Measurements from ENCODE around the gene FBXL7.

DNA sequence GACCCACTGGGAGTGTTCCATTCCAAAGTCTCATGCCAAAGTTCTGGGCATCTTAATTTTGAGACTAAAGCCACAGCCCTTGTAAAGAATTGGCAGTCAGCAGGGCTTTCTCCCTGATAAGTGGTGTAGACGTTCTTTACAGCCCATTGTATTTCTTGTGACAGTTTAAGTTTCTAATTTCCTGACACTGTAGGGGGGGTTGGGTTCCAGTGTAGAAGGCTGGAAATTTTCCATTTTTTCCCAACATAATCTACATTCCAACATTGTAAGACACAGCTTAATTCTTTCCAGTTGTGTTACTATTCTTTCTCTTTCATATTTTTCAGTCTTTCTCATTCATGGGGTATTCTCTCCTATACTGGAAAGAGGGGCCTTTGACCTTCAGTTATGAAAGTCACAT, 121.1 kb downstream of the FBXL7 start:
- TF ChIP-seq, protein P1, sequence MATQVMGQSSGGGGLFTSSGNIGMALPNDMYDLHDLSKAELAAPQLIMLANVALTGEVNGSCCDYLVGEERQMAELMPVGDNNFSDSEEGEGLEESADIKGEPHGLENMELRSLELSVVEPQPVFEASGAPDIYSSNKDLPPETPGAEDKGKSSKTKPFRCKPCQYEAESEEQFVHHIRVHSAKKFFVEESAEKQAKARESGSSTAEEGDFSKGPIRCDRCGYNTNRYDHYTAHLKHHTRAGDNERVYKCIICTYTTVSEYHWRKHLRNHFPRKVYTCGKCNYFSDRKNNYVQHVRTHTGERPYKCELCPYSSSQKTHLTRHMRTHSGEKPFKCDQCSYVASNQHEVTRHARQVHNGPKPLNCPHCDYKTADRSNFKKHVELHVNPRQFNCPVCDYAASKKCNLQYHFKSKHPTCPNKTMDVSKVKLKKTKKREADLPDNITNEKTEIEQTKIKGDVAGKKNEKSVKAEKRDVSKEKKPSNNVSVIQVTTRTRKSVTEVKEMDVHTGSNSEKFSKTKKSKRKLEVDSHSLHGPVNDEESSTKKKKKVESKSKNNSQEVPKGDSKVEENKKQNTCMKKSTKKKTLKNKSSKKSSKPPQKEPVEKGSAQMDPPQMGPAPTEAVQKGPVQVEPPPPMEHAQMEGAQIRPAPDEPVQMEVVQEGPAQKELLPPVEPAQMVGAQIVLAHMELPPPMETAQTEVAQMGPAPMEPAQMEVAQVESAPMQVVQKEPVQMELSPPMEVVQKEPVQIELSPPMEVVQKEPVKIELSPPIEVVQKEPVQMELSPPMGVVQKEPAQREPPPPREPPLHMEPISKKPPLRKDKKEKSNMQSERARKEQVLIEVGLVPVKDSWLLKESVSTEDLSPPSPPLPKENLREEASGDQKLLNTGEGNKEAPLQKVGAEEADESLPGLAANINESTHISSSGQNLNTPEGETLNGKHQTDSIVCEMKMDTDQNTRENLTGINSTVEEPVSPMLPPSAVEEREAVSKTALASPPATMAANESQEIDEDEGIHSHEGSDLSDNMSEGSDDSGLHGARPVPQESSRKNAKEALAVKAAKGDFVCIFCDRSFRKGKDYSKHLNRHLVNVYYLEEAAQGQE (IDR thresholded peaks at IDR 0.05; ENCODE audit: low read depth): no peak
- TF ChIP-seq TEAD4 (IDR thresholded peaks at IDR 0.05) (no peak), CREB1 (IDR thresholded peaks at IDR 0.05; ENCODE audit: low read depth) (no peak), EP300 (IDR thresholded peaks at IDR 0.05; ENCODE audit: borderline replicate concordance) (no peak), EGR1 (IDR thresholded peaks at IDR 0.05) (no peak), YY1 (IDR thresholded peaks at IDR 0.05; ENCODE audit: low read depth) (no peak), TAF1 (IDR thresholded peaks at IDR 0.05; ENCODE audit: low read depth) (no peak)
- TF ChIP-seq, protein P2, sequence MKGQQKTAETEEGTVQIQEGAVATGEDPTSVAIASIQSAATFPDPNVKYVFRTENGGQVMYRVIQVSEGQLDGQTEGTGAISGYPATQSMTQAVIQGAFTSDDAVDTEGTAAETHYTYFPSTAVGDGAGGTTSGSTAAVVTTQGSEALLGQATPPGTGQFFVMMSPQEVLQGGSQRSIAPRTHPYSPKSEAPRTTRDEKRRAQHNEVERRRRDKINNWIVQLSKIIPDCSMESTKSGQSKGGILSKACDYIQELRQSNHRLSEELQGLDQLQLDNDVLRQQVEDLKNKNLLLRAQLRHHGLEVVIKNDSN (IDR thresholded peaks at IDR 0.05): no peak

Measured in Ishikawa (cell line).